ENCODE measurements around the gene DVL2. TPM values are rescaled to one million over a fixed set of nuclear protein-coding genes. Genes with fewer than 3 reads are reported as not detected.

The DVL2 gene
- total and polyA plus RNA-seq, 2 donors (not counting 3 experiments of a cell fraction or from before 2014, with no cell fraction given) = 17.2 to 55.9 TPM

- DNase-seq (ENCODE audit: low read depth, low spot score) (no peak), FAIRE-seq (no peak)
- no peaks in the 10 kb centered on the region for H3K27me3 ChIP-seq (ENCODE audit: control insufficient read depth in 2 of 2, insufficient read depth in 2 of 2, low read length in 2 of 2)
- TF ChIP-seq GATA2 (IDR thresholded peaks at IDR 0.05; ENCODE audit: insufficient read depth, insufficient read length, low read depth, low read length) = no peak
- no peak for TF ChIP-seq FOS (IDR thresholded peaks at IDR 0.05; ENCODE audit: borderline replicate concordance, insufficient read depth, low read length)
- no peak for TF ChIP-seq POLR2A (IDR thresholded peaks at IDR 0.05; ENCODE audit: low read depth, low read length)
- TF ChIP-seq MYC (IDR thresholded peaks at IDR 0.05; ENCODE audit: low read depth, low read length) = no peak
- TF ChIP-seq CTCF (IDR thresholded peaks at IDR 0.05; ENCODE audit: extremely low read depth in 1 of 2, insufficient read depth in 1 of 2, low read depth in 1 of 2, low read length in 2 of 2) = no peak
- TF ChIP-seq MAX (IDR thresholded peaks at IDR 0.05; ENCODE audit: insufficient read depth, insufficient read length) = no peak
- TF ChIP-seq EZH2 (IDR thresholded peaks at IDR 0.05; ENCODE audit: borderline replicate concordance, low read depth, low read length, severe bottlenecking) = no peak
- TF ChIP-seq JUN (IDR thresholded peaks at IDR 0.05; ENCODE audit: borderline replicate concordance, insufficient read depth, insufficient read length, low read depth) = no peak
- TF ChIP-seq POLR2AphosphoS5 (IDR thresholded peaks at IDR 0.05; ENCODE audit: insufficient read depth, low read depth, low read length) = no peak
- H3K79me2 ChIP-seq (ENCODE audit: control insufficient read depth, insufficient read depth, low read length) = peaks cover 53% of the 10 kb centered on the region
- peaks cover 4% of the 10 kb centered on the region for H4K20me1 ChIP-seq (replicated peaks; ENCODE audit: control insufficient read depth, extremely low read depth, insufficient read depth, low read length)
- H3K9me3 ChIP-seq (replicated peaks; ENCODE audit: control insufficient read depth, insufficient read depth, low read length) = no peaks in the 10 kb centered on the region
- dilution Hi-C loops (cut with MboI; ENCODE audit: extremely low pct_ligation_motif_present, low sequenced_read_pairs) = no loop called here
- peaks cover 8% of the 10 kb centered on the region for H3K4me1 ChIP-seq (ENCODE audit: control insufficient read depth, extremely low read depth, insufficient read depth, low read length)
- H3K4me3 ChIP-seq (replicated peaks in 1 of 3; ENCODE audit: insufficient read depth in 1 of 3, low read depth in 1 of 3, low read length in 3 of 3) = peak overlapping the region in 1 of 3 experiments; percentile 6
- H3K9me1 ChIP-seq (replicated peaks; ENCODE audit: control insufficient read depth, extremely low read depth, insufficient read depth, low read length) = no peaks in the 10 kb centered on the region
- no TSS peak for BruUV-seq (replicated peaks)
- H3K4me2 ChIP-seq (ENCODE audit: insufficient read depth, low read length) = peak overlapping the region; percentile 54
- CTCF ChIA-PET = interaction anchor here (2.8 kb wide), 1 partner anchor 11 kb away, joined by 13 read pairs; no protein-coding TSS in a partner anchor
- H2AFZ ChIP-seq (ENCODE audit: low read depth, low read length) = no peak overlapping the region
- H3K27ac ChIP-seq (ENCODE audit: insufficient read depth, low read depth, low read length) = no peak overlapping the region
- POLR2A ChIA-PET = interaction anchor here (0.7 kb wide), 1 partner anchor 13 kb away, joined by 6 read pairs; the partner anchor contains the start of genes ACADVL and DLG4
- H3K9ac ChIP-seq (replicated peaks; ENCODE audit: extremely low read depth, insufficient read depth, low read length) = no peak overlapping the region
- intact Hi-C loops (cut with micrococcal nuclease) = no loop called here
- H3K36me3 ChIP-seq (ENCODE audit: control insufficient read depth in 2 of 2, extremely low read depth in 1 of 2, insufficient read depth in 2 of 2, low read length in 2 of 2) = peaks cover 21 to 45% of the 10 kb centered on the region in 2 experiments
Observed at GRCh38 chr17:7232114-7232513, 2.2 kb downstream of the DVL2 start.

Data from endothelial cell of umbilical vein (primary cell).